8988T (cell line): Measurements from ENCODE around the gene UROC1.

Experiments used
- DNase-seq: peaks from one replicate; pipeline ENCODE4 v3.0.0; 2011

The UROC1 gene

DNA sequence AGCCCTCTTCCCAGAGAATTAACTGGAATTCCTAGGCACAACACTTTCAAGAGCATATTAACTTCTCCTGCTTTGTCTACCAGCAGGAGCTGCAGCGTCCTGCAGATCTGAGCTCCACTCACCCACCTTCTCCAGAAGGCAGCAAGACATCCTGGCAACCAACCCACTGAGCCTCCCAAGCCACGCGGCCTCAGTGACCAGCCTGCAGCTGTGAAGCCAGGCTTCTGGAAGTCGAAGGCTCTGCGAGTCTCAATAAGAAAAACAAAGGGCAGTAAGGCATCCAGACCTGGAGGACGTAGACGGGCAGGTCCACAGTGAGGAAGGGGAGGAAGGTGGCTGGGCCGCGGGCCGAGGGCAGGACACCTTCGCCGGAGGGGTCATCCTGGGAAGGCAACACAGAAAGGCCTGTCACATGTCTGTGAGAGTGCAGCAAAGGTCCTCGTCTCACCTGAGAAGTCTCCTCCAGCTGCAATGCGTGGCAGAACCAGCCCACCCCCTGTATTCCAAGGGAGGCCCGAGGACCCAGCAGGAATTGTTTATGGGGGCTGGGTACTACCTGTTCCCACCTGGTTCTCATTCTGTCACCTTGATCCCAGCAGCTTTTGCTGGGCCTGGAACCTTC lies 78.1 kb downstream of the UROC1 start:
- DNase-seq: no peak

DNA sequence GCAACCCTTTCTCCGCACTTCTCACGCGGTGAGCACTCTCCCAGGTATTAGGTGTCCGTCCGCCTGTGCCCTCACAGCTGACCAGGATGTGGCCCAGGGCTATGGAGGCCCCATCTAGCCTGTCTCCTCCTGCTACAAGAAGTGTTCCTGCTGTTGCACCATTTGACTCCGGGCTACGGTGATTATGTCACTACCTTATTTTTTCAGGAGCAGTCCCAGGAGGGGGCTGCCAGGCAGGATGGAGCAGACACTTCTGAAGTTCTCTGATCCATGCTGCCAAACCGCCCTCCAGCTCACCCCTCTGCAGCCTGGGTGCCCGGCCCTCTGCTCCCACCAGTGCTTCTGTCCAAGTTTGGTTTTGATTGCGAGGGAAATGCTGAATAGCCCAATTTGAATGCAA lies 78.8 kb downstream of the UROC1 start:
- no peak for DNase-seq

DNA sequence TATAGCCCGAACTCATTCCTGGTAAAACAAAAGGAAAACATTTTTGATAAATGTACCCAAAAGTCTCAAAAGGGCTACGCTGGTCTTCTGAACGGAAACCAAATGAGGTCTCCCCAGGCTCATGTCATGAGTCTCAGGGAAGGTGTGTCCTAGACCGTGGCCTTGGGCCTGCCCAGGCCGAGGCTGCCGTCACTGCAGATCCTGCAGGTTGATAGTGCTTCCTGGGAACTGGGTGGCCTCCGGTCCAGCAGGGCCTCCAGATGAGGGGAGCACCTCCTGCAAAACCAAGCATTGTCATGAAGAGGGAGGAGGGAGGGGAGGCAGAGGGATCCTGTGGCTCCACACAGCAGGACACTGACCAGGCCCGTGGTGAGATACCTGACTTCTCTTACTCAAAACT lies 79.4 kb downstream of the UROC1 start:
- DNase-seq: no peak

DNA sequence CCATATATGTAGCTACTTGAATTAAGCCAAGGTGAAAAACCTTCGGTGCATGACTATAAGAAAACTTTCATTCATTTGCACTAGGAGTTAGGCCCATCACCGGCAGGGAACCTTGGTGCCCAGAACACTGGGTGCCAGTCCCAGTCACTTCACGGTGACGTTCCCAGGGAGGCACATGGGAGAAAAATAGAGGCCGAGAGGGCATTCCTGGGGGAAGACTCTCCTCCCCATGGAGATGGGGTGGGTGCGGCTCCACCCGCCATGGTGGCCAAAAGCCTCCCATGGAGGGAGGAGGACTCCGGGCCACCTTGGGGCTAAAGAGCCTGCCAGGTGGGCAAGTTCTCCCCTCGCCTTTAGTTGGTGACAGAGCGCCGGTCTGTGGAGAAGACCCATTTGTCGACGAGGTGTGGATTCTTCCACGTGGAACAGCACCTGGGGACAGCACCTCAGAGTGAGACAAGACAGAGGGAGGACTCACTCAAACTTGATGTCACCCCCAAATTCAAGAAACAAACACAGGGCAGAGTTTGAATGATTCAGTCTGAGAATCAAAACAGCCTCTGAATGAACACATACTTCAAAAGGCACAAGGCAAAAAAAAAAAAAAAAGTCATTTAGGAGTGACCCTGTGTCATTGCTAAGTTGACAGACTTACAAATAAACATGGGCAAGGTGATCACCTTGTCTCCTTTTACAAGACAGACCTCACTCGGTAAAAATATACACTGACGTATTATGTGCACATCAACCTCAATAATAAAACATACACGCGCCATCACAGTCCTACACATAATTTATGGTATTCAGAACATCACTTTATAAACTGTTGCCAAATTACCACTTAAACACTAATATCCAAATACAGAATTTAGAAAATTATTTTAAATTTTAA lies 80.5 kb downstream of the UROC1 start:
- no peak for DNase-seq

DNA sequence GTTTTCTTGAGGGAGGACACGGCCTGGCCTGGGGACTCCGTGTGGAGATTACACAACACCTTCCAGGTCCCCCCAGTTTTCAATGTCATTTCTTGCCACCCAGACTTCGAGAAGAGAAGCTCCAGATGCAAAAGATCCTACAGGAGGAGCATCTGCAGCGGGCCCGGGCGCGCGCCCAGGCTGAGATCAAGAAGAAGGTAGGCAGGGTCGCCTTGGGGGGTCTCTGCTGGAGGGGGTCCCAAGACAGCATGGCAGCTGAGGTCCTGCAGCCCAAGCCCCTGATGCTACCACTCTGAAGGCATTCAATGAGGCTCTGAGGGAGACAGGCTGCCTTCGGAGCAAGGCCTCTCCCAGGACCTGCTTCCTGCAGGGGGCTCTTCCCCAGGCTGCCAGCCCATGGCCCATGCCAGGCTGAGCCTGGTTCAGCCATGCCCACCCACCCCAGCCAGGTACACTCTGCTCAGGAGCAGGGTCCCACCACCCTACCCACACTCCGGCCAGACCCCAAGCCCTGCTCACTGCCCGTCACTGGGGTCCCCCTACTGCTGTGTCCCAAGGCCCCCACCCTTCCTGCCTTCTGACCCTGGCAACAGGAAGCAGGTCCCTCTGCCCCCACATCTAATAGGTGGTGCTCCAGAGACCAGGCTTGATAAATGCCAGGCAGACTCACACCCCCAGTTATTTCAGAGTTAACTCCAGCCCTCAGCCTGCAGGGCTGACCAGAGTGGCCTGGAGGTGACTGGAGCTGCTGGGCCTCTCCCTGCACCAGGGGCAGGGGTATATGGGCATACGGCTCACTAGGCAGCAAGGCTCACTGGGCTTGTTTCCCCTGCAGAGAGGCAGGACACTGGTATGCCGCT lies 81.9 kb downstream of the UROC1 start:
- DNase-seq: no peak

DNA sequence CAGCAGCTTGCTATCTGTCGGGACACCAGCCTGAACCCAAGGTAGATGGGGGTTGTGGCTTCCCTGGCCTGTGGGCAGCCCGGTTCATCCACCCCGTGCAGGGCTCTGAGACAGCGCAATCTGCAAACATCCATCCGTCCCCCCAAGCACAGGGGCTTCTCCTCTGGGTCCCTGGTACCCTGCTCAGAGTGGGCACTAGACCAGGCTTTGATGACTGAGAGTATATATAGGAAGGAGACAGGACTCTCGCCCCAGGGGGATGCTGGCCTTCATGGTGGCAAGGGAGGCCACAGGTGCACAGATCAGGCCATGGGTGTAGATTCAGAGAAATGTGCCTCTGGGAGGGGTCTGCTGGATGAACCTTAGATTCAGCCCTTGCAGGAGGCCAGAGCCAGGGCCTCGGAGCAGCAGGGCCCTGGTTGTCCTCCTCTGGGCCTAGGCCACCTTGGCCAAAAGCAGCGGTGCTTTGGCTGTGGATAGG lies 82.6 kb downstream of the UROC1 start:
- DNase-seq: no peak

DNA sequence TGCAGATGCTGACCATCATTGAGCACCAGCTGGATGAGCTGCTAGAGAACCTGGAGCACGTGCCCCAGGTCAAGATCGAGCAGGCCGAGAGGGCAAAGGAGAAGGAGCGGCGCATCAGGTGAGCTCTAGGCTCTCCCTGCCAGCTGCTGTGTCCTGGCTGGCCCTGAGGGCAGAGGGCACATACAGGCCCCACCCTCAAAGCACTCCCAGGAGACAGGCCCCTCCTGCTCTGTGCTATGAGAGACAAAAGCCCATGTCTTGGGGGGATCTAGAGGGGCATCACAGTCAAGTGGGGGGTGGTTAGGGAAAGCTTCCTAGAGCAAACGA lies 83.3 kb downstream of the UROC1 start:
- no peak for DNase-seq

DNA sequence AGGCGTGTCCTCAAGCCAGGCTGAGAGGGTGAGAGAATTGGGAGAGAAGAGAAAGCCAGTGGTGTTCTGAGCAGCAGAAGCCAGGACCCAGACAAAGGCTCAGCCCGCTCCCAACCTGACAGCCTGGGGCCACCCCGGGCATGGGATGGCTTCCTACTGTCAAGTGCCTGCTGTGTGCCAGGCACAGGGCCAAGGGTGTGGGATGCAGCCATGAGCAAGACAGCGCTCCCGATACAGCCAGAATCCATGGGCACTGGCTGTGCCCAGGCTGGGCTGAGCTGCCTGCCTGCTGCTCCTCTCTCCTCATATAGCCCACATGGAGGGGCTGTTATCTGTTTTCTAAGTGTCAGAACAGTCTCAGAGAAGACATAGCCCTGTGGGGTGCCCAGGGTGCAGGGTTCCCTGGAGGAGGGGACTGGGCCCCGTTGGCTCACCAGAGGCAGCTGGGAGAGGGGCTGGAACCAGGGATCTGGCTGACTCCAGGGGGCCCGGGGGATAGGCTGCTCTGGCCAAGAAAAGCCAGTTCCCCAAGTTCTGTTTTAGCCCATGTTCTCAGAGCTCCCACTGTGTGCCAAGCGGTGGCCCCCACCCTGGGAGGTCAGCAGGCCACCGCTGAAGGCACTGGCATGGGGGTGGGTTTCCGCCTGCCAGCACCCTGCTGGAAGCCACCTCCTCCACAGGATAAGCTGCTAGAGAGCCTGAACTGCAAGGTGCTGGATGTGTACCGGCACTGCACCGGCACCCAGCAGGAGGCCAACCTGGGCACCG lies 83.9 kb downstream of the UROC1 start:
- DNase-seq: no peak

DNA sequence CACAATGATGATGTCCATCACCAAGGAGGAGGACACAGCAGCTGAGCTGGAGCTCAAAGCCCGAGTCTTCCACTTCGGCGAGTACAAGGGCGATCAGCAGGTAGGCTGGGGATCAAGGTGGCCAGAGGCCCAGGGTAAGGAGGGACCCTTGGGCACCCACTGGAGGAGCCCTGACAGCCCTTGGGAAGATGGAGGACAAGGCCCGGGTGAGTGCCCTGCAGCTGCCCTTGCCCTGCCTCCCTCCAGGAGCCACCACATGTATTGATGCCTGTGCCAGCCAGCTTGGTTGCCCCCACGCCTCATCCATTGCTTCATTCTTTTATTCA lies 84.5 kb downstream of the UROC1 start:
- no peak for DNase-seq

DNA sequence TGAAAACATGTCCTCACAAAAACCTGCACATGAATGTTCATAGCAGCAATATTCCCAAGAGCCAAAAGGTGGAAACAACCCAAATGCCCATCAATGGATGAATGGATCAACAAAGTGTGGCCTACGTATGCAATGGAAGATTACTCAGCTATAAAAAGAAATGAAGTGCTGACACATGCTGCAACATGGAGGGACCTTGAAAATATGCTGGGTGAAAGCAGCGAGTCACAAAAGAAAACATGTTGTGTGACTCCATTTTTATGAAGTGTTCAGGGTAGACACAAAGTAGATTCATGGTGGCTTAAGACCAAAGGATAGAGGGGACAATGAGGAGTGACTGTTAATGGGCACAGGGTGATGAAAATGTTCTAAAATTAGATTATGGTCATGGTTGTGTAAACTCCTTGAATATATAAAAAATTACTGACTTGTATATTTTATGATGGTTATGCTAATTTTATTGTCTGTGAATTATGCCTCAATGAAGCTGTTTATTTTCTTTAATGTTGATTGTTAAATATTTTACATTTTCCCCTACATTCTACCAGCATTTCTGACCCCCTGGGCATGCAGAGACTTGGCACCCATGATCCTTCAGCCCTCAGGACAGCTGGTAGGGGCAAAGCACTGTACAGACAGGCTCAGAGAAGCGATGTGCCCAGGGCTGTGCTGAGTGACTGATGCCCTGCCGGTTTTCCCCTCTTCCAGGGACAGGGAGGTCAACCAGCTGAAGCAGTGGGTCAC lies 85.0 kb downstream of the UROC1 start:
- DNase-seq: no peak
